HG03196 (cell line): ENCODE measurements around the gene SLFN12L.
A peak's percentile ranks its signal among the peaks of the same experiment; 100 is the strongest.
"Not testable (repeated sequence)": the region's sequence is repeated elsewhere in the genome, so short reads cannot be mapped to it uniquely, and the experiment has no call there.

ENCODE experiments used
- ATAC-seq: cut with Tn5 transposase; IDR thresholded peaks from one replicate; pipeline ENCODE4 v1.9.1; 2021; ENCODE audit not compliant: unreplicated experiment

SLFN12L gene

GRCh38 chr17:35537601-35538141 is at the start of gene SLFN12L:
Gene SLFN12L, minus strand, starts transcription at chr17:35537678. Its CDS starts 15,314 bp downstream, at chr17:35522364.
- ATAC-seq, result no peak

- no peak for ATAC-seq
Measured at GRCh38 chr17:35586569-35587073, 49.1 kb upstream of the SLFN12L start.

- no peak for ATAC-seq
Measured at GRCh38 chr17:35584061-35584460, 46.6 kb upstream of the SLFN12L start.

GRCh38 chr17:35578929-35579432 is 41.5 kb upstream of the SLFN12L start:
- no peak for ATAC-seq

- ATAC-seq, result peak; percentile 81
Measured at GRCh38 chr17:35578197-35578928, 40.9 kb upstream of the SLFN12L start, which contains the start of gene PEX12. Gene PEX12, minus strand, starts transcription at chr17:35578571. Its CDS starts 550 bp downstream, at chr17:35578021.

GRCh38 chr17:35577830-35578196 is 40.3 kb upstream of the SLFN12L start:
- no peak for ATAC-seq

- ATAC-seq, result no peak
Measured at GRCh38 chr17:35575759-35576158, 38.3 kb upstream of the SLFN12L start.

GRCh38 chr17:35569405-35569804 is 31.9 kb upstream of the SLFN12L start:
- no peak for ATAC-seq

GRCh38 chr17:35568561-35568960 is 31.1 kb upstream of the SLFN12L start:
- peak; percentile 6 for ATAC-seq

- ATAC-seq, result no peak
Measured at GRCh38 chr17:35566968-35567367, 29.5 kb upstream of the SLFN12L start.

- ATAC-seq, result not testable (repeated sequence)
Measured at GRCh38 chr17:35563181-35563580, 25.7 kb upstream of the SLFN12L start.

- no peak for ATAC-seq
Measured at GRCh38 chr17:35560703-35561102, 23.2 kb upstream of the SLFN12L start, which contains the start of gene SLFN14. Gene SLFN14, minus strand, starts transcription at chr17:35560819. Its CDS starts 2,757 bp downstream, at chr17:35558062.

GRCh38 chr17:35559495-35560210 is 22.2 kb upstream of the SLFN12L start:
- ATAC-seq, result no peak

GRCh38 chr17:35557353-35557752 is 19.9 kb upstream of the SLFN12L start:
- ATAC-seq, result no peak

GRCh38 chr17:35555691-35556090 is 18.2 kb upstream of the SLFN12L start:
- ATAC-seq, result no peak

- ATAC-seq, result no peak
Measured at GRCh38 chr17:35554668-35555067, 17.2 kb upstream of the SLFN12L start.

- no peak for ATAC-seq
Measured at GRCh38 chr17:35553310-35553709, 15.8 kb upstream of the SLFN12L start.

- ATAC-seq, result no peak
Measured at GRCh38 chr17:35548978-35549377, 11.5 kb upstream of the SLFN12L start.

GRCh38 chr17:35548208-35548810 is 10.8 kb upstream of the SLFN12L start:
- ATAC-seq, result no peak

- ATAC-seq, result no peak
Measured at GRCh38 chr17:35546487-35546886, 9.0 kb upstream of the SLFN12L start.

GRCh38 chr17:35545150-35545549 is 7.7 kb upstream of the SLFN12L start:
- ATAC-seq, result no peak
